ENCODE measurements around the gene KRT35. TPM values are rescaled to one million over a fixed set of nuclear protein-coding genes. Genes with fewer than 3 reads are reported as not detected.

The KRT35 gene
- total RNA-seq, 1 experiment from 2014 or later: not detected

DNA sequence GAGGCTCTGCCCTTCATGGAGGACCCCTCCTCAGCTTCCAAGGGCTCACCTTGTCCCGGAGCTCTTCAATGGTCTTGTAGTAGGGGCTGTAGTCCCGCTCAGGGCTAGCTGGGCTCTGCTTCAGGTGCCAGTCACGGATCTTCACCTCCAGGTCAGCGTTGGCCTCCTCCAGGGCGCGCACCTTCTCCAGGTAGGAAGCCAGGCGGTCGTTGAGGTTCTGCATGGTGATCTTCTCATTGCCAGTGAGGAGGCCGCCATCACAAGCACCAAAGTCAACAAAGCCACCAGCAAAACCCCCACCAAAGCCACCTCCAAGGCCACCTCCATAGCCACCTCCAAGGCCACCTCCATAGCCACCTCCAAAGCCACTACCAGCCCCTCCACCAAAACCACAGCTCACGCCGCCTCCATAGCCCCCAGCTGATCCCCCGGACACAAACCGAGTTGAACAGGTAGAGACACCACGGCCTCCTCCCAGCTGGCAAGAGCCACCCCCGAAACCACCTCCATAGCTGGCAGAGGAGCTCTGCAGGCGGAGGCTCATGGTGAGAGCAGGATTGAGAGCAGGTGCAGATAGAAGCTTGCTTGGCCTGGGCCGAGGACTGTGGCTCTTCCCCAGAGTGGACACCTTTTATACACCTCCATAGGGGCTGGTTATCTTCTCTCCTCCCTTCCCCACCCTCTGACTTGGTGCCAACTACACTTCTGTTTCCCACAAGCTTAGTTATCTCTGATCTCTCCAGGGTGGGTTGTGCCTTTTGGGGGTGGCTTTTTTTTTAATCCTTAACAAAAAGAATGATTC, 24.3 kb upstream of the KRT35 start, which contains the start of gene KRT13:
TSS of gene KRT13 (minus strand) at position 606 of the 802 bp plus-strand sequence. CDS start at position 544, 62 bp downstream.
- DNase-seq (ENCODE audit: low read depth, low spot score) (no peak), ATAC-seq (no peak)
- H3K4me1 ChIP-seq (ENCODE audit: control insufficient read depth in 1 of 2, insufficient read depth in 2 of 2, low read length in 2 of 2): peaks cover 5 to 45% of the 10 kb centered on the region in 2 experiments
- intact Hi-C loops (cut with micrococcal nuclease): no loop called here
- H3K27ac ChIP-seq (ENCODE audit: low read depth, low read length): no peak within 1 kb of the TSS
- no peaks in the 10 kb centered on the region for H3K36me3 ChIP-seq (ENCODE audit: control insufficient read depth in 1 of 2, insufficient read depth in 2 of 2, low read length in 2 of 2)
- H2AFZ ChIP-seq (ENCODE audit: low read depth, low read length, poor library complexity, severe bottlenecking): no peak within 1 kb of the TSS
- CTCF ChIA-PET: no interaction called here
- RAD21 ChIA-PET (ENCODE audit: low non-redundant PET in 1 of 2, low total read pairs in 2 of 2, uncharacterized antibody in 2 of 2, unreplicated experiment in 2 of 2): no interaction called here
- no peak within 1 kb of the TSS for H3K4me3 ChIP-seq (replicated peaks in 1 of 2; ENCODE audit: low read depth in 1 of 2, low read length in 2 of 2)
- H3K27me3 ChIP-seq (ENCODE audit: insufficient read depth, low read length): no peaks in the 10 kb centered on the region
- H3K4me2 ChIP-seq (ENCODE audit: low read length): no peak within 1 kb of the TSS
- no peaks in the 10 kb centered on the region for H3K9me2 ChIP-seq (ENCODE audit: insufficient read depth)
- H3K9me3 ChIP-seq (ENCODE audit: control insufficient read depth in 1 of 2, insufficient read depth in 1 of 2, low read depth in 1 of 2, low read length in 2 of 2): no peaks in the 10 kb centered on the region
- H4K20me1 ChIP-seq (ENCODE audit: insufficient read depth): no peaks in the 10 kb centered on the region
- H3K9ac ChIP-seq (ENCODE audit: low read length): no peak within 1 kb of the TSS
- POLR2A ChIA-PET: interaction anchor here (1.3 kb wide), 1 partner anchor 10 kb away, joined by 4 read pairs; no protein-coding TSS in a partner anchor
- no peak for TF ChIP-seq CBX3 (IDR thresholded peaks at IDR 0.05; ENCODE audit: low read depth)
- no peak for TF ChIP-seq EGR1 (IDR thresholded peaks at IDR 0.05; ENCODE audit: low read depth)
- TF ChIP-seq ATF3 (IDR thresholded peaks at IDR 0.05): no peak
- TF ChIP-seq EZH2 (IDR thresholded peaks at IDR 0.05): no peak
- no peak for TF ChIP-seq ZBTB33 (IDR thresholded peaks at IDR 0.05; ENCODE audit: extremely low read depth, insufficient replicate concordance, low read length)
- TF ChIP-seq SRF (IDR thresholded peaks at IDR 0.05; ENCODE audit: low read depth): no peak
- TF ChIP-seq POLR2A (IDR thresholded peaks at IDR 0.05; ENCODE audit: borderline replicate concordance, extremely low read depth, insufficient read depth, insufficient read length): no peak
- TF ChIP-seq POLR2AphosphoS5 (IDR thresholded peaks at IDR 0.05; ENCODE audit: low read depth, low read length): no peak
- no peak for TF ChIP-seq ZNF274 (IDR thresholded peaks at IDR 0.05; ENCODE audit: low read depth, low read length)
- TF ChIP-seq REST (IDR thresholded peaks at IDR 0.05; ENCODE audit: low read depth): no peak
- no peak for TF ChIP-seq JUND (IDR thresholded peaks at IDR 0.05)
- no peak for TF ChIP-seq RAD21 (IDR thresholded peaks at IDR 0.05; ENCODE audit: low read depth)
- no peak for TF ChIP-seq CEBPB (IDR thresholded peaks at IDR 0.05; ENCODE audit: low read depth)
- TF ChIP-seq YY1 (IDR thresholded peaks at IDR 0.05; ENCODE audit: extremely low read depth, insufficient replicate concordance, low read depth, low read length): no peak
- TF ChIP-seq ELF1 (IDR thresholded peaks at IDR 0.05; ENCODE audit: borderline replicate concordance, low read depth): no peak
- no TSS peak for BruUV-seq (replicated peaks)
- H3K79me2 ChIP-seq (ENCODE audit: insufficient read depth, low read length): no peaks in the 10 kb centered on the region

Measured in HCT116 (cell line).